Measurements from ENCODE around the gene MPL.
A peak's percentile ranks its signal among the peaks of the same experiment; 100 is the strongest.

The MPL gene

GRCh38 chr1:43345120-43345519 is 7.5 kb downstream of the MPL start:
- no peak overlapping the region for H3K4me3 ChIP-seq (ENCODE audit: low read length)
- no peaks in the 10 kb centered on the region for H3K9me3 ChIP-seq (ENCODE audit: control insufficient read depth, insufficient read depth, low read length)
- DNase-seq (ENCODE audit: low read depth, low spot score) = no peak
- WGBS (ENCODE audit: insufficient coverage, insufficient read length) = 100% methylated on average over 1 of the region's 3 CpGs
- peaks cover 2% of the 10 kb centered on the region for H3K4me1 ChIP-seq (ENCODE audit: control insufficient read depth, insufficient read depth, low read length)
- H3K27me3 ChIP-seq (ENCODE audit: control insufficient read depth, insufficient read depth, low read length) = no peaks in the 10 kb centered on the region; the same call in 1 of the 2 replicates
- no peaks in the 10 kb centered on the region for H3K36me3 ChIP-seq (ENCODE audit: control insufficient read depth, insufficient read depth, low read length)
- H3K27ac ChIP-seq (ENCODE audit: low read length) = no peak overlapping the region

GRCh38 chr1:43346636-43347035 is 9.0 kb downstream of the MPL start:
- Histone ChIP-seq H3K36me3 (ENCODE audit: control insufficient read depth, insufficient read depth, low read length) (no peaks in the 10 kb centered on the region), H3K4me3 (ENCODE audit: low read length) (no peak overlapping the region), H3K27me3 (ENCODE audit: control insufficient read depth, insufficient read depth, low read length) (no peaks in the 10 kb centered on the region; the same call in 1 of the 2 replicates), H3K9me3 (ENCODE audit: control insufficient read depth, insufficient read depth, low read length) (no peaks in the 10 kb centered on the region), H3K27ac (ENCODE audit: low read length) (no peak overlapping the region), H3K4me1 (ENCODE audit: control insufficient read depth, insufficient read depth, low read length) (peaks cover 6% of the 10 kb centered on the region)
- no CpG with 5 or more reads among the region's 5 CpGs for WGBS (ENCODE audit: insufficient coverage, insufficient read length)
- DNase-seq (ENCODE audit: low read depth, low spot score) = no peak

- Histone ChIP-seq H3K27ac (ENCODE audit: low read length) (no peak overlapping the region), H3K27me3 (ENCODE audit: control insufficient read depth, insufficient read depth, low read length) (no peaks in the 10 kb centered on the region; the same call in 1 of the 2 replicates), H3K36me3 (ENCODE audit: control insufficient read depth, insufficient read depth, low read length) (no peaks in the 10 kb centered on the region), H3K4me3 (ENCODE audit: low read length) (peak overlapping the region; percentile 43; the same call in 1 of the 2 replicates), H3K4me1 (ENCODE audit: control insufficient read depth, insufficient read depth, low read length) (peaks cover 6% of the 10 kb centered on the region), H3K9me3 (ENCODE audit: control insufficient read depth, insufficient read depth, low read length) (no peaks in the 10 kb centered on the region)
- WGBS (ENCODE audit: insufficient coverage, insufficient read length) = no CpG with 5 or more reads among the region's 22 CpGs
- no peak for DNase-seq (ENCODE audit: low read depth, low spot score)
Measured at GRCh38 chr1:43348343-43348808, 10.8 kb downstream of the MPL start.

- H3K9me3 ChIP-seq (ENCODE audit: control insufficient read depth, insufficient read depth, low read length) = no peaks in the 10 kb centered on the region
- H3K4me3 ChIP-seq (ENCODE audit: low read length) = peak overlapping the region; percentile 47; the same call in 1 of the 2 replicates
- H3K36me3 ChIP-seq (ENCODE audit: control insufficient read depth, insufficient read depth, low read length) = no peaks in the 10 kb centered on the region
- no CpG with 5 or more reads among the region's 72 CpGs for WGBS (ENCODE audit: insufficient coverage, insufficient read length)
- no peaks in the 10 kb centered on the region; the same call in 1 of the 2 replicates for H3K27me3 ChIP-seq (ENCODE audit: control insufficient read depth, insufficient read depth, low read length)
- no peak overlapping the region for H3K27ac ChIP-seq (ENCODE audit: low read length)
- no peak for DNase-seq (ENCODE audit: low read depth, low spot score)
- peaks cover 6% of the 10 kb centered on the region for H3K4me1 ChIP-seq (ENCODE audit: control insufficient read depth, insufficient read depth, low read length)
Measured at GRCh38 chr1:43348809-43349593, 11.4 kb downstream of the MPL start.

GRCh38 chr1:43349594-43350306 is 12.1 kb downstream of the MPL start:
- Histone ChIP-seq H3K27ac (ENCODE audit: low read length) (peak overlapping the region; percentile 15), H3K36me3 (ENCODE audit: control insufficient read depth, insufficient read depth, low read length) (no peaks in the 10 kb centered on the region), H3K27me3 (ENCODE audit: control insufficient read depth, insufficient read depth, low read length) (no peaks in the 10 kb centered on the region; the same call in 1 of the 2 replicates), H3K9me3 (ENCODE audit: control insufficient read depth, insufficient read depth, low read length) (no peaks in the 10 kb centered on the region), H3K4me1 (ENCODE audit: control insufficient read depth, insufficient read depth, low read length) (peaks cover 6% of the 10 kb centered on the region), H3K4me3 (ENCODE audit: low read length) (peak overlapping the region; percentile 47; the same call in 1 of the 2 replicates)
- WGBS (ENCODE audit: insufficient coverage, insufficient read length) = no CpG with 5 or more reads among the region's 11 CpGs
- no peak for DNase-seq (ENCODE audit: low read depth, low spot score)

GRCh38 chr1:43350976-43351375 is 13.4 kb downstream of the MPL start:
- H3K27ac ChIP-seq (ENCODE audit: low read length) = no peak overlapping the region
- H3K9me3 ChIP-seq (ENCODE audit: control insufficient read depth, insufficient read depth, low read length) = no peaks in the 10 kb centered on the region
- WGBS (ENCODE audit: insufficient coverage, insufficient read length) = no CpG with 5 or more reads among the region's 1 CpG
- peaks cover 6% of the 10 kb centered on the region for H3K4me1 ChIP-seq (ENCODE audit: control insufficient read depth, insufficient read depth, low read length)
- no peak overlapping the region for H3K4me3 ChIP-seq (ENCODE audit: low read length)
- H3K36me3 ChIP-seq (ENCODE audit: control insufficient read depth, insufficient read depth, low read length) = no peaks in the 10 kb centered on the region
- H3K27me3 ChIP-seq (ENCODE audit: control insufficient read depth, insufficient read depth, low read length) = no peaks in the 10 kb centered on the region; the same call in 1 of the 2 replicates
- no peak for DNase-seq (ENCODE audit: low read depth, low spot score)

- Histone ChIP-seq H3K27me3 (ENCODE audit: control insufficient read depth, insufficient read depth, low read length) (no peaks in the 10 kb centered on the region; the same call in 1 of the 2 replicates), H3K4me3 (ENCODE audit: low read length) (no peak overlapping the region), H3K36me3 (ENCODE audit: control insufficient read depth, insufficient read depth, low read length) (no peaks in the 10 kb centered on the region), H3K9me3 (ENCODE audit: control insufficient read depth, insufficient read depth, low read length) (no peaks in the 10 kb centered on the region), H3K27ac (ENCODE audit: low read length) (no peak overlapping the region), H3K4me1 (ENCODE audit: control insufficient read depth, insufficient read depth, low read length) (peaks cover 6% of the 10 kb centered on the region)
- no peak for DNase-seq (ENCODE audit: low read depth, low spot score)
- no CpG with 5 or more reads among the region's 10 CpGs for WGBS (ENCODE audit: insufficient coverage, insufficient read length)
Measured at GRCh38 chr1:43351421-43352350, 14.1 kb downstream of the MPL start.

GRCh38 chr1:43352351-43352705 is 14.7 kb downstream of the MPL start:
- no CpG with 5 or more reads among the region's 2 CpGs for WGBS (ENCODE audit: insufficient coverage, insufficient read length)
- DNase-seq (ENCODE audit: low read depth, low spot score) = no peak
- no peak overlapping the region for H3K27ac ChIP-seq (ENCODE audit: low read length)
- H3K9me3 ChIP-seq (ENCODE audit: control insufficient read depth, insufficient read depth, low read length) = no peaks in the 10 kb centered on the region
- no peaks in the 10 kb centered on the region; the same call in 1 of the 2 replicates for H3K27me3 ChIP-seq (ENCODE audit: control insufficient read depth, insufficient read depth, low read length)
- H3K36me3 ChIP-seq (ENCODE audit: control insufficient read depth, insufficient read depth, low read length) = no peaks in the 10 kb centered on the region
- peaks cover 6% of the 10 kb centered on the region for H3K4me1 ChIP-seq (ENCODE audit: control insufficient read depth, insufficient read depth, low read length)
- H3K4me3 ChIP-seq (ENCODE audit: low read length) = no peak overlapping the region

- no peak for DNase-seq (ENCODE audit: low read depth, low spot score)
- no CpG with 5 or more reads among the region's 3 CpGs for WGBS (ENCODE audit: insufficient coverage, insufficient read length)
- H3K27me3 ChIP-seq (ENCODE audit: control insufficient read depth, insufficient read depth, low read length) = no peaks in the 10 kb centered on the region; the same call in 1 of the 2 replicates
- H3K36me3 ChIP-seq (ENCODE audit: control insufficient read depth, insufficient read depth, low read length) = no peaks in the 10 kb centered on the region
- H3K9me3 ChIP-seq (ENCODE audit: control insufficient read depth, insufficient read depth, low read length) = no peaks in the 10 kb centered on the region
- H3K27ac ChIP-seq (ENCODE audit: low read length) = no peak overlapping the region
- peaks cover 8% of the 10 kb centered on the region for H3K4me1 ChIP-seq (ENCODE audit: control insufficient read depth, insufficient read depth, low read length)
- H3K4me3 ChIP-seq (ENCODE audit: low read length) = no peak overlapping the region
Measured at GRCh38 chr1:43352881-43353280, 15.3 kb downstream of the MPL start.

GRCh38 chr1:43354471-43354870 is 16.9 kb downstream of the MPL start:
- no peak for DNase-seq (ENCODE audit: low read depth, low spot score)
- WGBS (ENCODE audit: insufficient coverage, insufficient read length) = no CpG with 5 or more reads among the region's 2 CpGs
- Histone ChIP-seq H3K36me3 (ENCODE audit: control insufficient read depth, insufficient read depth, low read length) (no peaks in the 10 kb centered on the region), H3K9me3 (ENCODE audit: control insufficient read depth, insufficient read depth, low read length) (no peaks in the 10 kb centered on the region), H3K27me3 (ENCODE audit: control insufficient read depth, insufficient read depth, low read length) (no peaks in the 10 kb centered on the region), H3K4me3 (ENCODE audit: low read length) (no peak overlapping the region), H3K27ac (ENCODE audit: low read length) (no peak overlapping the region), H3K4me1 (ENCODE audit: control insufficient read depth, insufficient read depth, low read length) (peaks cover 8% of the 10 kb centered on the region)
